ENCODE measurements around the gene IL1A. TPM values are rescaled to one million over a fixed set of nuclear protein-coding genes. Genes with fewer than 3 reads are reported as not detected.
A peak's percentile ranks its signal among the peaks of the same experiment; 100 is the strongest.

IL1A gene
- total and polyA plus RNA-seq, 9 of the 15 experiments (the other 6 are each of a cell fraction or from before 2014, with no cell fraction given), result 0.03 to 0.27 (median 0.14) TPM; not detected in 2

DNA sequence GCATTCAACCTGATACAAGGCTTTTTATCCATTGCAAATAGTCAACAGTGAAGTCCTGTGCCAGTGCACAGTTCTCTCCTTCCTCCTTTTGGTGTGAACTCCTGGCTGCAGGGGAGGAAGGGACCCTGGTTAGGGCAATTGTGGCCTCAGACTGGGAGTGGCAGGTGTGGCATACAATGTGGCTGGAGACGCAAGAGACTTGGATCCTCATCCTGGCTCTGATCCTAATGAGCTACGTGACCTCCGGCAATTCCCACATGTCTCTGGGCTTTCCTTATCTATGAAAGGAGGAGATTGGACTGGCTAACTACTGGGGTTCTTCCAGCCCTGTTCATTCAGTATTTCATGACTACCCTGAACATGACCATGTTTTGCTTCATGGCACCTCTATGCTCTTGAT, 10.5 kb upstream of the IL1A start (continued):
- TF ChIP-seq, protein P1, sequence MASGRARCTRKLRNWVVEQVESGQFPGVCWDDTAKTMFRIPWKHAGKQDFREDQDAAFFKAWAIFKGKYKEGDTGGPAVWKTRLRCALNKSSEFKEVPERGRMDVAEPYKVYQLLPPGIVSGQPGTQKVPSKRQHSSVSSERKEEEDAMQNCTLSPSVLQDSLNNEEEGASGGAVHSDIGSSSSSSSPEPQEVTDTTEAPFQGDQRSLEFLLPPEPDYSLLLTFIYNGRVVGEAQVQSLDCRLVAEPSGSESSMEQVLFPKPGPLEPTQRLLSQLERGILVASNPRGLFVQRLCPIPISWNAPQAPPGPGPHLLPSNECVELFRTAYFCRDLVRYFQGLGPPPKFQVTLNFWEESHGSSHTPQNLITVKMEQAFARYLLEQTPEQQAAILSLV (tag; IDR thresholded peaks at IDR 0.05), result peak; percentile 45
- TF ChIP-seq SMAD3 (CRISPR knock-in tag; conservative IDR thresholded peaks at IDR 0.05) (0 out of 2 replicates have a peak, but pooled peaks have one; percentile 9), ARID1B (IDR thresholded peaks at IDR 0.05) (no peak), ZNF507 (tag; conservative IDR thresholded peaks at IDR 0.05) (no peak)
- TF ChIP-seq, protein P2, sequence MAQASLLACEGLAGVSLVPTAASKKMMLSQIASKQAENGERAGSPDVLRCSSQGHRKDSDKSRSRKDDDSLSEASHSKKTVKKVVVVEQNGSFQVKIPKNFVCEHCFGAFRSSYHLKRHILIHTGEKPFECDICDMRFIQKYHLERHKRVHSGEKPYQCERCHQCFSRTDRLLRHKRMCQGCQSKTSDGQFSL (CRISPR knock-in tag; IDR thresholded peaks at IDR 0.05), result no peak
- TF ChIP-seq, protein P2 (tag; IDR thresholded peaks at IDR 0.05), result 0 out of 4 replicates have a peak, but pooled peaks of 1 of the 2 experiments have one; percentile 18
- TF ChIP-seq, protein P3, sequence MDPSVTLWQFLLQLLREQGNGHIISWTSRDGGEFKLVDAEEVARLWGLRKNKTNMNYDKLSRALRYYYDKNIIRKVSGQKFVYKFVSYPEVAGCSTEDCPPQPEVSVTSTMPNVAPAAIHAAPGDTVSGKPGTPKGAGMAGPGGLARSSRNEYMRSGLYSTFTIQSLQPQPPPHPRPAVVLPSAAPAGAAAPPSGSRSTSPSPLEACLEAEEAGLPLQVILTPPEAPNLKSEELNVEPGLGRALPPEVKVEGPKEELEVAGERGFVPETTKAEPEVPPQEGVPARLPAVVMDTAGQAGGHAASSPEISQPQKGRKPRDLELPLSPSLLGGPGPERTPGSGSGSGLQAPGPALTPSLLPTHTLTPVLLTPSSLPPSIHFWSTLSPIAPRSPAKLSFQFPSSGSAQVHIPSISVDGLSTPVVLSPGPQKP (CRISPR knock-in tag; IDR thresholded peaks at IDR 0.05), result no peak
- TF ChIP-seq, protein P4, sequence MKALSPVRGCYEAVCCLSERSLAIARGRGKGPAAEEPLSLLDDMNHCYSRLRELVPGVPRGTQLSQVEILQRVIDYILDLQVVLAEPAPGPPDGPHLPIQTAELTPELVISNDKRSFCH (CRISPR knock-in tag; IDR thresholded peaks at IDR 0.05), result no peak
- TF ChIP-seq, protein P4 (tag; IDR thresholded peaks at IDR 0.05), result 0 out of 2 replicates have a peak, but pooled peaks have one; percentile 28
- TF ChIP-seq, protein P5, sequence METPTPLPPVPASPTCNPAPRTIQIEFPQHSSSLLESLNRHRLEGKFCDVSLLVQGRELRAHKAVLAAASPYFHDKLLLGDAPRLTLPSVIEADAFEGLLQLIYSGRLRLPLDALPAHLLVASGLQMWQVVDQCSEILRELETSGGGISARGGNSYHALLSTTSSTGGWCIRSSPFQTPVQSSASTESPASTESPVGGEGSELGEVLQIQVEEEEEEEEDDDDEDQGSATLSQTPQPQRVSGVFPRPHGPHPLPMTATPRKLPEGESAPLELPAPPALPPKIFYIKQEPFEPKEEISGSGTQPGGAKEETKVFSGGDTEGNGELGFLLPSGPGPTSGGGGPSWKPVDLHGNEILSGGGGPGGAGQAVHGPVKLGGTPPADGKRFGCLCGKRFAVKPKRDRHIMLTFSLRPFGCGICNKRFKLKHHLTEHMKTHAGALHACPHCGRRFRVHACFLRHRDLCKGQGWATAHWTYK (CRISPR knock-in tag; IDR thresholded peaks at IDR 0.05), result 0 out of 2 replicates have a peak, but pooled peaks have one; percentile 51

Data from K562 (cell line).